NCI-H510A (cell line): ENCODE measurements around the gene FGF18.

Experiments
- DNase-seq: peaks from one replicate; lab custom pipeline; 2025; lab: John Stamatoyannopoulos, UW

Gene FGF18

GRCh38 chr5:171470420-171470819 is 51.0 kb downstream of the FGF18 start:
- no peak for DNase-seq

DNA sequence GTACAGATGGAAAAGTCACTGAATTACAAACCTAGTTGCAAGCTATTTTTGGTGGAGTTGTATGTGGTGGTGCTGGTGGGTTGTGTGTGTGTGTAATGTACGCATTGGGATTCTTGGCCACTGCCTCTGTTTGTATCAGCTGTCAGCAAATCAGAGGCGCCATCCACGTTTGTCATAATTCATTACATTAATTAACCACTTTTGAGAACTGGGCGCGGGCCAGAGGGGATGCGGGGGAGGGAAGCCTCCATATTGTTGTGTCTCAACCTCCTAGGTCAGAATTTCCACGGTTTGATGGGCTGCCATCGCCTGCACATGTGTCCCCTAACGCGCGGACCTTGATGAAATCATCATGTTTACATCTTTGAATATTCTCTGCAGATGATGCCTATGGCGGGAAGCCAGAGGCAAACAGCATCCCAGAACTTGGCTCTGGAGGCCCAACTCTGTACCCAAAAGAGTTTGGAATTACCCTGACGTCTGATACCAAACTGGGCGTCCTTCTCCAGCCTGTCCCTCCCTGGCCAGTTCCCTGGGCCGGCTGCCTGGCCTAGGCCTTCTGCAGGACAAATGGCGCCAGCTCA is 54.9 kb downstream of the FGF18 start:
- DNase-seq = no peak

GRCh38 chr5:171475596-171475995 is 56.1 kb downstream of the FGF18 start:
- no peak for DNase-seq

DNA sequence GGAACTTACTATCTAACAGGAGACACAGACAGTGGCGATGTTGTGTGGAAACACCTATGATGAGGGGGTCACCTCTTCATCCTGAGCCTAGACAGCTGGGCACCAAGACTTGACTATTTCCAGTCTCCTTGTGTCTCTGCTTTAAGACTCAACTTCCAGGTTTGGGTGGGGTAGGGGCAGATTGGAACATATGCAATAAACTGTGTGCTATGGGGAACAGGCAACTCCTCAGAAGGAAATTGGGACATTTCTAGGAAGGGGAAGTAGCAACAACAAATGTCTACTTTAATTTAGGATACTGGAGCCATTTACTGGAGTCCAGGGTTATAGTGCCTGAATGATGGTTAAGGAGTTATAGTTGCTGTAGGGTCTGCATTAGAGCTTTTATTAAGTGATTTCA is 57.3 kb downstream of the FGF18 start:
- no peak for DNase-seq

DNA sequence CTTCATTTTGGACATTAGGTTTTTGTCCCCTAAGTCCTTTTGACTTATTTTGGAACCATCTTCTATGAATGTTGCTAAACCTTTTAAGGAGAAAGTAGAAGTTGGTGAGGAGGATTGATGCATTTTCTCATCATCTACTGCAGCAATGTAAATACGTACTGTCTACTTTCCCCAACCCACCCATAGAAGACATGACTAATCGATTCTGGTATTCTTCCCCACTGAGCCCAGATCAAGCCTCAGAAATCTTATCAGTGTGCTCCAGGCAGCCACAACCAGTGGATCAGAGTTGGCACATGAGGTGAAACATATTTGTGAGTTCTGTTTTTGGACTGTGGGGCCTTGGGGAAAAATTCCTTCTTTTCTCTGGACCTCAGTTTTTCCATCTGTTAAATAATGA is 57.7 kb downstream of the FGF18 start:
- no peak for DNase-seq

- DNase-seq = no peak
These were observed 58.2 kb downstream of the FGF18 start for GRCh38 chr5:171477666-171478065.

GRCh38 chr5:171478946-171479775 is 59.7 kb downstream of the FGF18 start:
- no peak for DNase-seq

- DNase-seq = no peak
These were observed 60.3 kb downstream of the FGF18 start for GRCh38 chr5:171479776-171480125.

GRCh38 chr5:171480239-171480638 is 60.8 kb downstream of the FGF18 start:
- no peak for DNase-seq

GRCh38 chr5:171481571-171482433 is 62.4 kb downstream of the FGF18 start:
- no peak for DNase-seq

- DNase-seq = no peak
These were observed 62.9 kb downstream of the FGF18 start for GRCh38 chr5:171482434-171482730.

GRCh38 chr5:171483551-171484135 is 64.2 kb downstream of the FGF18 start:
- DNase-seq = no peak

DNA sequence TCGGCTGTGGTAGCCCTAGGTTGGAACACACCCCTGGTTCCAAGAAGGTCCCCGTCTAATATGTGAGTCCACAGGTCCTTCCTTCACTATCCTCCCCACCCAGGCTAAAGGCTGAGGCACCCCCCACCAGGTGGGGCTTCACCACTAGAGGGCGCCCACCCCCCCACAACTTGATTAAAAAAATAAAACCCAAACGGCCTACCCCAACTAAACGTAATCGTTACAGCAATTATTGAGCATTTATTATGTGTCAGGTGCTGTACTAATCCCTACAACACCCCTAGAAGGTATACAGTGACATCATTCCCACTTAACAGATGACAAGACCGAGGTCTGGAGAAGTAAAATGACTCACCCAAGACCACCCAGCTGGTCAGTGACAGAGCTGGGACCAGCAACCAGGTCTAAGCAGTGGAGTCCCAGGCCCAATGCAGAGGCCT is 65.0 kb downstream of the FGF18 start:
- no peak for DNase-seq

DNA sequence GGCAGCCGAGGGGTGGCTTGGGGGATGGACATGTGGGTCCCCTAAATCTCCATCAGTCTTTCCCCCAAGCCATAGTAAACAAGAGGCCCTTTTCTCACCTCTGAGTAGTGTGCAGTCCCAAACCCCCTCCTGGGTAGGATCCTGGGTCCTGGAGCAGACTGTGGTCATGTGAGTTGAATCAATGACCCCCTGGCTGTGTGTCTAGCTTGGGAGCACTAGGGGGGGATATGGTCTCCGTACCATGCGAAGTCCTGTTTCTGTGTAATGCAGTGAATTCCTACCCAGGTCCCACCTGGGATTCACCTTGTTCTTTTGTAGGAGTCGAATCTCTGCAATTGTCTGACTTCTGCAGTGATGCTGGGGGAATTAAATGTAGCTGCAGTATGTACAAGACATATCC is 66.2 kb downstream of the FGF18 start:
- DNase-seq = no peak

GRCh38 chr5:171486613-171487012 is 67.2 kb downstream of the FGF18 start:
- no peak for DNase-seq

DNA sequence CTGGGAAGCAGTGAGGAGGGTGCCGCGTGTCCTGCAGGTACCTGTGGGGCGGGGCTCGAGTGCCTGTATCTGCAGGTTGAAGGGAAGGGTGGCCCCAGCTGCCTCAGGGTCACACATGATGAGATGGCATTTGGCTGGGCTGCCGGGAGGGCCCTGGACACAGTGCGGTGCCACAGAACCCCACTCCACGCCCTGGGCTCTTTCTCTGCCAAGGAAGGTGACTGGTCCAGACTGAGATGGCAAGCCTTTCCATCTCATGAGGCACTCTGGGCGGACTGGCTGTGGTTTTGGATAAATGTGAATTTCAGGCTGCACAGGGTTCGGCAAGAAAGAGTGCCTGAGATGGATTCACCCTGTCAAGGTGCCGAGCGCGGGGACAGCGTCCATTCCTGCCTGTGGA is 69.4 kb downstream of the FGF18 start:
- no peak for DNase-seq

DNA sequence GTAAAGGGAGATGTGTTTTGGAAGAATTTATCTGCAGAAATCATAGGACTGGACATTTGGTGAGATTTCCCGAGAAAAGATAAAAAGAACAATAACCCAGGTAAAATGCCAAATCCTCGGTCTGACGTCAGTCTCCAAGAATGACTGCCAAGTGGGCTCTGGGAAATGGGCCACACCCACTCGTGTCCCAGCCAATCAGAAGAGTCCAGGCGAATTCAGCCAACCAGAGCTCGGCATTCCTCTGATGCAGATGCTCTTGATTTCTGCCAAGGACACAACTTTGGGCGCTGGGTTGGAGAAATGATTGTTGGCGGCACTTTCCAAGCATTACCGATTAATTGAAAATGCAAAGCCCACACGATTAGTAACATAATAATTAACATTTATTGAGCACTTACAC is 73.3 kb downstream of the FGF18 start:
- DNase-seq = no peak

- DNase-seq = no peak
These were observed 74.4 kb downstream of the FGF18 start for GRCh38 chr5:171493646-171494393.

- no peak for DNase-seq
These were observed 75.1 kb downstream of the FGF18 start for GRCh38 chr5:171494452-171495121.

GRCh38 chr5:171495122-171495700 is 75.8 kb downstream of the FGF18 start:
- no peak for DNase-seq

GRCh38 chr5:171496456-171496855 is 77.0 kb downstream of the FGF18 start:
- no peak for DNase-seq
